ENCODE measurements around the gene HMGN2. TPM values are rescaled to one million over a fixed set of nuclear protein-coding genes. Genes with fewer than 3 reads are reported as not detected.
"Not testable (repeated sequence)": the region's sequence is repeated elsewhere in the genome, so short reads cannot be mapped to it uniquely, and the experiment has no call there.

Gene HMGN2
- polyA plus RNA-seq, 3 donors = 1,010 to 1,265 (median 1,224) TPM

GRCh38 chr1:26515836-26516235 lies 43.6 kb downstream of the HMGN2 start:
- DNase-seq (ENCODE audit: extremely low read depth in 1 of 11, low read depth in 9 of 11, low spot score in 4 of 11) = not testable (repeated sequence)

GRCh38 chr1:26516987-26517765 lies 44.9 kb downstream of the HMGN2 start:
- DNase-seq (ENCODE audit: extremely low read depth in 1 of 11, low read depth in 9 of 11, low spot score in 4 of 11) = no peak

GRCh38 chr1:26517766-26518049 lies 45.5 kb downstream of the HMGN2 start:
- DNase-seq (ENCODE audit: extremely low read depth in 1 of 11, low read depth in 9 of 11, low spot score in 4 of 11) = no peak

- no peak for DNase-seq (ENCODE audit: extremely low read depth in 1 of 11, low read depth in 9 of 11, low spot score in 4 of 11)
Observed at GRCh38 chr1:26518355-26518754, 46.1 kb downstream of the HMGN2 start.

- no peak for DNase-seq (ENCODE audit: extremely low read depth in 1 of 11, low read depth in 9 of 11, low spot score in 4 of 11)
Observed at GRCh38 chr1:26520339-26520738, 48.1 kb downstream of the HMGN2 start.

- DNase-seq (ENCODE audit: extremely low read depth in 1 of 11, low read depth in 9 of 11, low spot score in 4 of 11) = no peak
Observed at GRCh38 chr1:26521669-26522030, 49.4 kb downstream of the HMGN2 start.

- no peak for DNase-seq (ENCODE audit: extremely low read depth in 1 of 11, low read depth in 9 of 11, low spot score in 4 of 11)
Observed at GRCh38 chr1:26522073-26522472, 49.8 kb downstream of the HMGN2 start.

- DNase-seq (ENCODE audit: extremely low read depth in 1 of 11, low read depth in 9 of 11, low spot score in 4 of 11) = no peak
Observed at GRCh38 chr1:26524181-26524580, 51.9 kb downstream of the HMGN2 start.

Other genes starting within 250 kb of the HMGN2 start
- gene CEP85, start 238.2 kb upstream of the HMGN2 start, polyA plus RNA-seq (ENCODE audit: insufficient read length in 3 of 3) = 10 to 100 TPM; 16.9 to 21.1 (median 17.9) TPM
- gene SH3BGRL3, start 192.4 kb upstream of the HMGN2 start, polyA plus RNA-seq (ENCODE audit: insufficient read length in 3 of 3) = 100 to 1,000 TPM in 1 of 3 donors, 10 to 100 TPM in 2; 84.9 to 107 (median 90.4) TPM
- gene UBXN11, start 165.8 kb upstream of the HMGN2 start, polyA plus RNA-seq (ENCODE audit: insufficient read length in 3 of 3) = 10 to 100 TPM; 34.0 to 55.3 (median 44.5) TPM
- gene CD52, start 154.5 kb upstream of the HMGN2 start, polyA plus RNA-seq (ENCODE audit: insufficient read length in 3 of 3) = 1 to 10 TPM; 3.7 to 6.7 (median 5.0) TPM
- 1 to 10 TPM in 2 of 3 donors, under 1 TPM in 1; 0.87 to 1.4 (median 1.1) TPM for gene CRYBG2, start 118.3 kb upstream of the HMGN2 start, polyA plus RNA-seq (ENCODE audit: insufficient read length in 3 of 3)
- gene ZNF683, start 99.7 kb upstream of the HMGN2 start, polyA plus RNA-seq (ENCODE audit: insufficient read length in 3 of 3) = not detected
- under 1 TPM; 0.03 to 0.18 (median 0.06) TPM for gene LIN28A, start 61.6 kb upstream of the HMGN2 start, polyA plus RNA-seq (ENCODE audit: insufficient read length in 3 of 3)
- gene DHDDS, start 40.1 kb upstream of the HMGN2 start, polyA plus RNA-seq (ENCODE audit: insufficient read length in 3 of 3) = 10 to 100 TPM; 32.5 to 45.8 (median 34.2) TPM
- gene RPS6KA1, start 57.3 kb downstream of the HMGN2 start, polyA plus RNA-seq (ENCODE audit: insufficient read length in 3 of 3) = 10 to 100 TPM; 17.0 to 25.1 (median 21.3) TPM
- 100 to 1,000 TPM in 2 of 3 donors, 10 to 100 TPM in 1; 95.4 to 107 (median 100) TPM for gene ARID1A, start 223.6 kb downstream of the HMGN2 start, polyA plus RNA-seq (ENCODE audit: insufficient read length in 3 of 3)